Tracheal epithelial cell (primary cell): ENCODE results near the gene CLCN2. TPM values are rescaled to one million over a fixed set of nuclear protein-coding genes. Genes with fewer than 3 reads are reported as not detected.

ENCODE experiments used
- total RNA-seq: library from RNA; depleted of rRNA; stranded (reverse); fragments of >200 nt; gene quantifications from 2 replicates; pipeline ENCODE4 v1.2.1, GENCODE V29; 2014

CLCN2 gene
- 2.6 and 3.1 TPM in 2 replicates for total RNA-seq

GRCh38 chr3:184361532-184361931 is at the start of gene CLCN2, which contains the start of gene POLR2H:
TSS of gene CLCN2 (minus strand) at chr3:184361605. CDS start at chr3:184361479, 126 bp downstream.
TSS of gene POLR2H (plus strand) at chr3:184361710. CDS start at chr3:184363493, 1,783 bp downstream.

GRCh38 chr3:184379358-184380184 is 18.2 kb upstream of the CLCN2 start, which contains the start of gene CHRD:
TSS of gene CHRD (plus strand) at chr3:184380054. CDS start at chr3:184380319, 265 bp downstream.

GRCh38 chr3:184377882-184378445 is 16.6 kb upstream of the CLCN2 start, which contains the start of gene THPO:
TSS of gene THPO (minus strand) at chr3:184378207. CDS start at chr3:184376259, 1,948 bp downstream.

GRCh38 chr3:184337399-184337714 is 24.0 kb downstream of the CLCN2 start, which contains the start of gene FAM131A:
TSS of gene FAM131A (plus strand) at chr3:184337600. CDS start at chr3:184337631, 31 bp downstream.

GRCh38 chr3:184314363-184314699 is 47.1 kb downstream of the CLCN2 start, which contains the start of gene EIF4G1:
TSS of gene EIF4G1 (plus strand) at chr3:184314606. CDS start at chr3:184315797, 1,191 bp downstream.

GRCh38 chr3:184298759-184299487 is 62.5 kb downstream of the CLCN2 start, which contains the start of gene PSMD2:
TSS of gene PSMD2 (plus strand) at chr3:184299241. CDS start at chr3:184299267, 26 bp downstream.

Other genes starting within 250 kb of the CLCN2 start
- gene EIF2B5, start 226.2 kb downstream of the CLCN2 start, total RNA-seq, result 29.6 and 39.4 TPM in 2 replicates
- gene DVL3, start 206.2 kb downstream of the CLCN2 start, total RNA-seq, result 20.7 and 29.2 TPM in 2 replicates
- gene AP2M1, start 186.8 kb downstream of the CLCN2 start, total RNA-seq, result 138 and 186 TPM in 2 replicates
- 39.3 and 65.2 TPM in 2 replicates for gene ABCF3, start 175.4 kb downstream of the CLCN2 start, total RNA-seq
- gene VWA5B2, start 132.0 kb downstream of the CLCN2 start, total RNA-seq, result not detected in 2 replicates
- gene ALG3, start 112.6 kb downstream of the CLCN2 start, total RNA-seq, result 47.5 and 50.3 TPM in 2 replicates
- 13.7 and 13.9 TPM in 2 replicates for gene EEF1AKMT4, start 111.9 kb downstream of the CLCN2 start, total RNA-seq
- 0.24 TPM in 1 of 2 replicates, not detected in the other for gene CAMK2N2, start 100.1 kb downstream of the CLCN2 start, total RNA-seq
- under 0.01 TPM in 1 of 2 replicates, not detected in the other for gene ECE2, start 85.6 kb downstream of the CLCN2 start, total RNA-seq
- gene PSMD2, start 62.4 kb downstream of the CLCN2 start, total RNA-seq, result 281 and 514 TPM in 2 replicates
- 211 and 259 TPM in 2 replicates for gene EIF4G1, start 47.0 kb downstream of the CLCN2 start, total RNA-seq
- gene FAM131A, start 24.0 kb downstream of the CLCN2 start, total RNA-seq, result 24.3 and 27.5 TPM in 2 replicates
- gene POLR2H, start 105 bp upstream of the CLCN2 start, total RNA-seq, result 68.6 and 117 TPM in 2 replicates
- gene THPO, start 16.6 kb upstream of the CLCN2 start, total RNA-seq, result not detected in 2 replicates
- 0.48 TPM in 1 of 2 replicates, not detected in the other for gene CHRD, start 18.4 kb upstream of the CLCN2 start, total RNA-seq
- 16.6 and 26.3 TPM in 2 replicates for gene EPHB3, start 200.2 kb upstream of the CLCN2 start, total RNA-seq